NAMALWA (cell line): ENCODE measurements around the gene VIPAS39.
"Not testable (repeated sequence)": the region's sequence is repeated elsewhere in the genome, so short reads cannot be mapped to it uniquely, and the experiment has no call there.

Experiments
- DNase-seq: peaks from one replicate; pipeline ENCODE4 v3.0.0-alpha.2; 2015; ENCODE audit warnings: low spot score

The VIPAS39 gene

GRCh38 chr14:77470224-77470870 lies 12.9 kb upstream of the VIPAS39 start:
- DNase-seq: no peak

- no peak for DNase-seq
These were observed 12.1 kb upstream of the VIPAS39 start for GRCh38 chr14:77469539-77469938.

GRCh38 chr14:77469067-77469505 lies 11.7 kb upstream of the VIPAS39 start:
- DNase-seq: no peak

- no peak for DNase-seq
These were observed 10.4 kb upstream of the VIPAS39 start for GRCh38 chr14:77467801-77468200.

- peak; percentile 88 for DNase-seq
These were observed 1.8 kb upstream of the VIPAS39 start for GRCh38 chr14:77459072-77459723.

- DNase-seq: peak; percentile 83
These were observed 999 bp upstream of the VIPAS39 start for GRCh38 chr14:77458249-77458950.

- DNase-seq: no peak
These were observed 283 bp downstream of the VIPAS39 start for GRCh38 chr14:77457115-77457521.

- DNase-seq: no peak
These were observed 1.3 kb downstream of the VIPAS39 start for GRCh38 chr14:77455966-77456640.

- no peak for DNase-seq
These were observed 15.2 kb downstream of the VIPAS39 start for GRCh38 chr14:77442196-77442595.

- no peak for DNase-seq
These were observed 17.5 kb downstream of the VIPAS39 start for GRCh38 chr14:77439861-77440260.

- no peak for DNase-seq
These were observed 18.8 kb downstream of the VIPAS39 start for GRCh38 chr14:77438596-77438995.

- no peak for DNase-seq
These were observed 21.4 kb downstream of the VIPAS39 start for GRCh38 chr14:77436042-77436441.

- DNase-seq: no peak
These were observed 31.0 kb downstream of the VIPAS39 start for GRCh38 chr14:77426396-77426795.

GRCh38 chr14:77424862-77425261 lies 32.5 kb downstream of the VIPAS39 start:
- DNase-seq: no peak

- no peak for DNase-seq
These were observed 34.0 kb downstream of the VIPAS39 start, which contains the start of gene NOXRED1 for GRCh38 chr14:77423423-77423822. Gene NOXRED1 (minus strand): TSS chr14:77423523. CDS start chr14:77422889, 634 bp downstream.

GRCh38 chr14:77421201-77421600 lies 36.2 kb downstream of the VIPAS39 start:
- no peak for DNase-seq

- no peak for DNase-seq
These were observed 40.6 kb downstream of the VIPAS39 start for GRCh38 chr14:77416836-77417235.

- DNase-seq: not testable (repeated sequence)
These were observed 41.3 kb downstream of the VIPAS39 start for GRCh38 chr14:77416098-77416497.

GRCh38 chr14:77415403-77416030 lies 41.9 kb downstream of the VIPAS39 start:
- not testable (repeated sequence) for DNase-seq

- DNase-seq: peak; percentile 47
These were observed 48.3 kb downstream of the VIPAS39 start for GRCh38 chr14:77409131-77409533.

GRCh38 chr14:77407158-77407557 lies 50.2 kb downstream of the VIPAS39 start:
- no peak for DNase-seq

- DNase-seq: no peak
These were observed 50.7 kb downstream of the VIPAS39 start for GRCh38 chr14:77406718-77407117.
